Calu3 (cell line): ENCODE data around the gene MEMO1. TPM values are rescaled to one million over a fixed set of nuclear protein-coding genes. Genes with fewer than 3 reads are reported as not detected.

Experiments
- BruUV-seq: library from RNA; stranded (reverse); fragments of 400-500 nt; replicated peaks from 2 replicates; lab custom pipeline; 2021; lab: Mats Ljungman, UMichigan
- CTCF ChIA-PET: fragments of 300-600 bp; sonication (Branson Sonifier 250); formaldehyde crosslinking; loops from one replicate; lab custom pipeline; 2022; ENCODE audit warnings: antibody characterized with exemption; lab: Charles Lee
- DNase-seq: peaks from one replicate; pipeline ENCODE4 v3.0.0; 2022
- H3K27ac Mint-ChIP-seq: one replicate; pipeline ENCODE4 v1.8.0; 2022; ENCODE audit warnings: mixed read lengths; ENCODE audit not compliant: unreplicated experiment
- H3K27me3 Mint-ChIP-seq: one replicate; pipeline ENCODE4 v1.8.0; 2022; ENCODE audit warnings: mixed read lengths; ENCODE audit not compliant: unreplicated experiment
- H3K36me3 Mint-ChIP-seq: one replicate; pipeline ENCODE4 v1.8.0; 2022; ENCODE audit warnings: mild to moderate bottlenecking, moderate library complexity, mixed read lengths; ENCODE audit not compliant: insufficient read depth, unreplicated experiment
- H3K4me1 Mint-ChIP-seq: one replicate; pipeline ENCODE4 v1.8.0; 2022; ENCODE audit warnings: mild to moderate bottlenecking, low read depth, mixed read lengths; ENCODE audit not compliant: unreplicated experiment
- H3K4me3 Mint-ChIP-seq: one replicate; pipeline ENCODE4 v1.8.0; 2022; ENCODE audit warnings: mild to moderate bottlenecking, low read depth, moderate library complexity, mixed read lengths; ENCODE audit not compliant: unreplicated experiment
- H3K9me3 Mint-ChIP-seq: one replicate; pipeline ENCODE4 v1.8.0; 2022; ENCODE audit warnings: low read depth, mixed read lengths; ENCODE audit not compliant: unreplicated experiment
- CTCF ChIP-seq: fragments of 200-600 bp; IDR thresholded peaks from one replicate; pipeline ENCODE4 v1.8.0; 2022; ENCODE audit warnings: antibody characterized with exemption; ENCODE audit not compliant: unreplicated experiment
- intact Hi-C: fragments of 100-400 bp; cut with micrococcal nuclease; formaldehyde crosslinking; loops from one replicate; pipeline ENCODE4 v1.10.0; 2022; ENCODE audit not compliant: unreplicated experiment
- total RNA-seq: library from RNA; stranded (reverse); gene quantifications from 2 replicates; pipeline ENCODE4 v1.2.3, GENCODE V29; 2022

The MEMO1 gene
- total RNA-seq, 1 experiment from 2014 or later = 53.9 TPM

DNA sequence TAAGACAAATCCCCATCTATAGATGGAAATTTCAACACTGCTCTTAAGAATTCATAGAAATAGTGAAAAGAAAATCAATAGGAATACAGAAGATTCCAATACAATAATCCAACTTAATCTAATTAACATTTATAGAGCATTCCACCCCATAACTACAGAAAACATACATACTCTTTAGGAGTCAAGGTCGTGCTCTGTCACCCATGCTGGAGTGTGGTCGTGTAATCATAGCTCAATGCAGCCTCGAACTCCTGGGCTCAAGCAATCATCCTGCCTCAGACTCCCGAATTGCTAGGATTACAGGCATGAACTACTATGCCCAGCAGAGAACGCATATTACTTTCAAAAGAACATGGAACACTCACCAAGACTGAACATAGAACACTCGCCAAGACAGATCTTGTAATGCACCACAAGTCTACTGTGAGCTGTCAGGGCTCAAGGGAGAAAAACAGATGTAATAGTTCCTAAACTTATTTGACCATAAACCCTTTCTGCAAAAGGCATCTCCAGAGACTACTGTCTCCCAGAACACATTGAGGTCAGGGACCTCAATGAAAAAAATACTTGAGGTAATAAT lies 14.1 kb downstream of the MEMO1 start:
- BruUV-seq = no TSS peak
- Mint-ChIP-seq H3K27ac (no peak overlapping the region), H3K27me3 (no peaks in the 10 kb centered on the region), H3K36me3 (peaks cover 5% of the 10 kb centered on the region), H3K4me3 (no peak overlapping the region), H3K4me1 (peaks cover 35% of the 10 kb centered on the region), H3K9me3 (peaks cover 2% of the 10 kb centered on the region)
- CTCF ChIA-PET = no interaction called here
- DNase-seq = no peak
- intact Hi-C loops = no loop called here
- no peak for TF ChIP-seq CTCF

GRCh38 chr2:31992934-31993333 lies 17.9 kb downstream of the MEMO1 start:
- no TSS peak for BruUV-seq
- TF ChIP-seq CTCF = no peak
- H3K9me3 Mint-ChIP-seq = peaks cover 2% of the 10 kb centered on the region
- no peak overlapping the region for H3K4me3 Mint-ChIP-seq
- intact Hi-C loops = no loop called here
- DNase-seq = no peak
- CTCF ChIA-PET = no interaction called here
- peaks cover 34% of the 10 kb centered on the region for H3K4me1 Mint-ChIP-seq
- H3K27ac Mint-ChIP-seq = no peak overlapping the region
- no peaks in the 10 kb centered on the region for H3K27me3 Mint-ChIP-seq
- peaks cover 5% of the 10 kb centered on the region for H3K36me3 Mint-ChIP-seq

- H3K27me3 Mint-ChIP-seq = no peaks in the 10 kb centered on the region
- intact Hi-C loops = no loop called here
- peaks cover 26% of the 10 kb centered on the region for H3K4me1 Mint-ChIP-seq
- H3K36me3 Mint-ChIP-seq = peaks cover 5% of the 10 kb centered on the region
- H3K27ac Mint-ChIP-seq = no peak overlapping the region
- BruUV-seq = no TSS peak
- TF ChIP-seq CTCF = no peak
- no peak for DNase-seq
- peaks cover 2% of the 10 kb centered on the region for H3K9me3 Mint-ChIP-seq
- CTCF ChIA-PET = interaction anchor here (0.7 kb wide), 1 partner anchor 16 kb away, joined by 3 read pairs; no protein-coding TSS in a partner anchor
- H3K4me3 Mint-ChIP-seq = no peak overlapping the region
Observed at GRCh38 chr2:31992025-31992579, 18.7 kb downstream of the MEMO1 start.

- TF ChIP-seq CTCF = no peak
- Mint-ChIP-seq H3K36me3 (peaks cover 5% of the 10 kb centered on the region), H3K4me3 (no peak overlapping the region), H3K9me3 (no peaks in the 10 kb centered on the region), H3K27ac (no peak overlapping the region), H3K4me1 (peaks cover 23% of the 10 kb centered on the region), H3K27me3 (no peaks in the 10 kb centered on the region)
- CTCF ChIA-PET = interaction anchor here (0.7 kb wide), 1 partner anchor 657 kb away, joined by 3 read pairs; no protein-coding TSS in a partner anchor
- BruUV-seq = no TSS peak
- intact Hi-C loops = no loop called here
- DNase-seq = no peak
Observed at GRCh38 chr2:31989946-31990345, 20.9 kb downstream of the MEMO1 start.
